ENCODE measurements around the gene IPO9. TPM values are rescaled to one million over a fixed set of nuclear protein-coding genes. Genes with fewer than 3 reads are reported as not detected.
"Not testable (repeated sequence)": the region's sequence is repeated elsewhere in the genome, so short reads cannot be mapped to it uniquely, and the experiment has no call there.

The IPO9 gene
- total RNA-seq, 1 donor from 2014 or later = 12.8 TPM

- Histone ChIP-seq H3K4me3 (no peak overlapping the region), H3K36me3 (peaks cover 0 to 55% of the 10 kb centered on the region in 2 donors), H3K27me3 (no peaks in the 10 kb centered on the region), H3K27ac (no peak overlapping the region), H3K9me3 (no peaks in the 10 kb centered on the region), H3K4me1 (peaks cover 19% of the 10 kb centered on the region)
- DNase-seq (ENCODE audit: extremely low spot score in 2 of 2) = no peak
- intact Hi-C loops (cut with DNase I) = no loop called here
- no peak for TF ChIP-seq POLR2A (IDR thresholded peaks at IDR 0.05)
Measured at GRCh38 chr1:201849372-201850052, 20.6 kb downstream of the IPO9 start.

GRCh38 chr1:201850053-201850397, 21.1 kb downstream of the IPO9 start:
- TF ChIP-seq CTCF (IDR thresholded peaks at IDR 0.05) (no peak), POLR2AphosphoS5 (IDR thresholded peaks at IDR 0.05; ENCODE audit: insufficient read depth in 1 of 2, low read depth in 1 of 2) (no peak), POLR2A (IDR thresholded peaks at IDR 0.05) (no peak)
- intact Hi-C loops (cut with DNase I) = no loop called here
- Histone ChIP-seq H3K4me1 (peaks cover 19% of the 10 kb centered on the region), H3K9me3 (no peaks in the 10 kb centered on the region), H3K4me3 (no peak overlapping the region), H3K27ac (no peak overlapping the region), H3K36me3 (peaks cover 0 to 61% of the 10 kb centered on the region in 2 donors), H3K27me3 (no peaks in the 10 kb centered on the region)
- no peak for DNase-seq (ENCODE audit: extremely low spot score in 2 of 2)

GRCh38 chr1:201851949-201852348, 23.0 kb downstream of the IPO9 start:
- peaks cover 0 to 80% of the 10 kb centered on the region in 2 donors for H3K36me3 ChIP-seq
- peaks cover 17% of the 10 kb centered on the region for H3K4me1 ChIP-seq
- DNase-seq (ENCODE audit: extremely low spot score in 2 of 2) = no peak
- H3K9me3 ChIP-seq = no peaks in the 10 kb centered on the region
- intact Hi-C loops (cut with DNase I) = loop anchor here (1.0 kb wide), 1 partner anchor 23 kb away; no protein-coding TSS in a partner anchor
- no peaks in the 10 kb centered on the region for H3K27me3 ChIP-seq
- H3K4me3 ChIP-seq = no peak overlapping the region
- H3K27ac ChIP-seq = no peak overlapping the region
- TF ChIP-seq POLR2AphosphoS5 (IDR thresholded peaks at IDR 0.05; ENCODE audit: insufficient read depth in 1 of 2, low read depth in 1 of 2) (no peak), POLR2A (IDR thresholded peaks at IDR 0.05) (no peak), CTCF (IDR thresholded peaks at IDR 0.05) (no peak)

GRCh38 chr1:201856722-201857121, 27.8 kb downstream of the IPO9 start:
- H3K36me3 ChIP-seq = peaks cover 0 to 81% of the 10 kb centered on the region in 2 donors
- H3K27me3 ChIP-seq; H3K27ac ChIP-seq; DNase-seq (ENCODE audit: extremely low spot score in 2 of 2); H3K4me3 ChIP-seq; H3K4me1 ChIP-seq; intact Hi-C loops (cut with DNase I); H3K9me3 ChIP-seq: not testable (repeated sequence)

GRCh38 chr1:201859424-201859823, 30.5 kb downstream of the IPO9 start:
- Histone ChIP-seq H3K36me3 (peaks cover 0 to 73% of the 10 kb centered on the region in 2 donors), H3K9me3 (no peaks in the 10 kb centered on the region), H3K27me3 (no peaks in the 10 kb centered on the region), H3K27ac (no peak overlapping the region), H3K4me3 (no peak overlapping the region), H3K4me1 (no peaks in the 10 kb centered on the region)
- intact Hi-C loops (cut with DNase I) = no loop called here
- TF ChIP-seq POLR2A (IDR thresholded peaks at IDR 0.05) (no peak), CTCF (IDR thresholded peaks at IDR 0.05) (no peak), POLR2AphosphoS5 (IDR thresholded peaks at IDR 0.05; ENCODE audit: insufficient read depth in 1 of 2, low read depth in 1 of 2) (no peak)
- no peak for DNase-seq (ENCODE audit: extremely low spot score in 2 of 2)

- Histone ChIP-seq H3K4me1 (no peaks in the 10 kb centered on the region), H3K9me3 (no peaks in the 10 kb centered on the region), H3K4me3 (no peak overlapping the region), H3K36me3 (peaks cover 0 to 65% of the 10 kb centered on the region in 2 donors), H3K27ac (no peak overlapping the region), H3K27me3 (no peaks in the 10 kb centered on the region)
- TF ChIP-seq POLR2A (IDR thresholded peaks at IDR 0.05) = no peak
- TF ChIP-seq CTCF (IDR thresholded peaks at IDR 0.05) = no peak
- no peak for TF ChIP-seq POLR2AphosphoS5 (IDR thresholded peaks at IDR 0.05; ENCODE audit: insufficient read depth in 1 of 2, low read depth in 1 of 2)
- intact Hi-C loops (cut with DNase I) = no loop called here
- DNase-seq (ENCODE audit: extremely low spot score in 2 of 2) = no peak
Measured at GRCh38 chr1:201861448-201861847, 32.5 kb downstream of the IPO9 start.
